Effector memory CD8-positive, alpha-beta T cell (primary cell): ENCODE measurements around the gene PNCK.

Source experiments
- ATAC-seq: fragments of 150-1000 bp; cut with Tn5 transposase; replicated peaks from 2 replicates; pipeline ENCODE4 v1.10.0; 2021; ENCODE audit warnings: mild to moderate bottlenecking, moderate library complexity
- DNase-seq, 3 experiments: peaks; one replicate each; pipeline ENCODE4 v3.0.0; 2021
- H3K27ac Mint-ChIP-seq, 2 donors: one replicate each; pipeline ENCODE4 v1.8.0; 2022; ENCODE audit warnings: mild to moderate bottlenecking in 2 of 2, mixed read lengths in 2 of 2, moderate library complexity in 2 of 2
- H3K27me3 Mint-ChIP-seq, 2 donors: one replicate each; pipeline ENCODE4 v1.8.0; 2022; ENCODE audit warnings: mixed read lengths in 2 of 2
- H3K36me3 Mint-ChIP-seq: one replicate; pipeline ENCODE4 v1.8.0; 2022; ENCODE audit warnings: mild to moderate bottlenecking, moderate library complexity, mixed read lengths; ENCODE audit not compliant: insufficient read depth
- H3K4me1 Mint-ChIP-seq, 2 donors: one replicate each; pipeline ENCODE4 v1.8.0; 2022; ENCODE audit warnings: low read depth in 2 of 2, mixed read lengths in 2 of 2
- H3K4me3 Mint-ChIP-seq, 2 donors: one replicate each; pipeline ENCODE4 v1.8.0; 2022; ENCODE audit warnings: mild to moderate bottlenecking in 2 of 2, mixed read lengths in 2 of 2, moderate library complexity in 2 of 2
- H3K9me3 Mint-ChIP-seq, 2 donors: one replicate each; pipeline ENCODE4 v1.8.0; 2022; ENCODE audit warnings: mixed read lengths in 2 of 2

Gene PNCK

GRCh38 chrX:153642655-153643430 is 30.8 kb downstream of the PNCK start:
- DNase-seq, result no peak
- Mint-ChIP-seq H3K9me3 (no peaks in the 10 kb centered on the region), H3K27ac (no peak overlapping the region), H3K4me3 (peak overlapping the region; percentile 41 to 64), H3K27me3 (peaks cover 9 to 51% of the 10 kb centered on the region in 2 donors), H3K4me1 (peaks cover 4 to 5% of the 10 kb centered on the region in 2 donors), H3K36me3 (no peaks in the 10 kb centered on the region)
- ATAC-seq, result no peak

- Mint-ChIP-seq H3K27ac (no peak overlapping the region), H3K4me1 (peaks cover 4 to 5% of the 10 kb centered on the region in 2 donors), H3K27me3 (peaks cover 9 to 51% of the 10 kb centered on the region in 2 donors), H3K36me3 (no peaks in the 10 kb centered on the region), H3K9me3 (no peaks in the 10 kb centered on the region), H3K4me3 (no peak overlapping the region)
- ATAC-seq (peak; percentile 8), DNase-seq (no peak)
Measured at GRCh38 chrX:153642051-153642654, 31.5 kb downstream of the PNCK start.

GRCh38 chrX:153641627-153642026 is 32.0 kb downstream of the PNCK start:
- no peak overlapping the region for H3K27ac Mint-ChIP-seq

GRCh38 chrX:153640736-153641575 is 32.7 kb downstream of the PNCK start:
- no peak for DNase-seq
- Mint-ChIP-seq H3K36me3 (no peaks in the 10 kb centered on the region), H3K9me3 (no peaks in the 10 kb centered on the region), H3K4me1 (peaks cover 4 to 5% of the 10 kb centered on the region in 2 donors), H3K27ac (no peak overlapping the region), H3K27me3 (peaks cover 9 to 45% of the 10 kb centered on the region in 2 donors), H3K4me3 (no peak overlapping the region)
- no peak for ATAC-seq

More at GRCh38 chrX:153641627-153642026, 32.0 kb downstream of the PNCK start:
- peaks cover 4 to 5% of the 10 kb centered on the region in 2 donors for H3K4me1 Mint-ChIP-seq
- no peak for ATAC-seq
- DNase-seq, result no peak
- H3K36me3 Mint-ChIP-seq, result no peaks in the 10 kb centered on the region
- H3K27me3 Mint-ChIP-seq, result peaks cover 9 to 51% of the 10 kb centered on the region in 2 donors
- H3K9me3 Mint-ChIP-seq, result no peaks in the 10 kb centered on the region
- H3K4me3 Mint-ChIP-seq, result peak overlapping the region in 1 of 2 donors; percentile 23

- no peak overlapping the region for H3K27ac Mint-ChIP-seq
- no peak for DNase-seq
- H3K36me3 Mint-ChIP-seq, result no peaks in the 10 kb centered on the region
- H3K9me3 Mint-ChIP-seq, result no peaks in the 10 kb centered on the region
- H3K4me1 Mint-ChIP-seq, result peaks cover 4 to 5% of the 10 kb centered on the region in 2 donors
- no peak for ATAC-seq
- peaks cover 9 to 39% of the 10 kb centered on the region in 2 donors for H3K27me3 Mint-ChIP-seq
- H3K4me3 Mint-ChIP-seq, result no peak overlapping the region
Measured at GRCh38 chrX:153640045-153640686, 33.4 kb downstream of the PNCK start.

- no peak for ATAC-seq
- Mint-ChIP-seq H3K27me3 (peaks cover 9 to 37% of the 10 kb centered on the region in 2 donors), H3K36me3 (no peaks in the 10 kb centered on the region), H3K4me3 (no peak overlapping the region), H3K27ac (no peak overlapping the region), H3K4me1 (peaks cover 4 to 5% of the 10 kb centered on the region in 2 donors), H3K9me3 (no peaks in the 10 kb centered on the region)
- DNase-seq, result no peak
Measured at GRCh38 chrX:153639177-153640044, 34.2 kb downstream of the PNCK start.

- Mint-ChIP-seq H3K27ac (no peak overlapping the region), H3K9me3 (no peaks in the 10 kb centered on the region), H3K36me3 (no peaks in the 10 kb centered on the region), H3K27me3 (peaks cover 9 to 39% of the 10 kb centered on the region in 2 donors), H3K4me1 (peaks cover 4 to 5% of the 10 kb centered on the region in 2 donors), H3K4me3 (no peak overlapping the region)
- DNase-seq (no peak), ATAC-seq (no peak)
Measured at GRCh38 chrX:153638436-153639176, 35.0 kb downstream of the PNCK start.

GRCh38 chrX:153638041-153638371 is 35.6 kb downstream of the PNCK start:
- Mint-ChIP-seq H3K27me3 (peaks cover 5 to 33% of the 10 kb centered on the region in 2 donors), H3K9me3 (no peaks in the 10 kb centered on the region), H3K4me3 (no peak overlapping the region), H3K4me1 (peaks cover 4% of the 10 kb centered on the region in 2 donors), H3K36me3 (no peaks in the 10 kb centered on the region), H3K27ac (no peak overlapping the region)
- ATAC-seq, result no peak
- no peak for DNase-seq

- DNase-seq (no peak), ATAC-seq (no peak)
- Mint-ChIP-seq H3K9me3 (no peaks in the 10 kb centered on the region), H3K27me3 (peaks cover 0 to 27% of the 10 kb centered on the region in 2 donors), H3K36me3 (no peaks in the 10 kb centered on the region), H3K4me3 (no peak overlapping the region), H3K4me1 (no peaks in the 10 kb centered on the region), H3K27ac (no peak overlapping the region)
Measured at GRCh38 chrX:153637121-153638040, 36.2 kb downstream of the PNCK start.

- no peaks in the 10 kb centered on the region for H3K9me3 Mint-ChIP-seq
- ATAC-seq, result no peak
- H3K27ac Mint-ChIP-seq, result no peak overlapping the region
- no peak for DNase-seq
- H3K36me3 Mint-ChIP-seq, result no peaks in the 10 kb centered on the region
- H3K27me3 Mint-ChIP-seq, result peaks cover 0 to 24% of the 10 kb centered on the region in 2 donors
- H3K4me3 Mint-ChIP-seq, result no peak overlapping the region
- H3K4me1 Mint-ChIP-seq, result no peaks in the 10 kb centered on the region
Measured at GRCh38 chrX:153636716-153637115, 36.9 kb downstream of the PNCK start.
